HCT116 (cell line): ENCODE data around the gene TET3. TPM values are rescaled to one million over a fixed set of nuclear protein-coding genes. Genes with fewer than 3 reads are reported as not detected.

Experiments used
- ATAC-seq: fragments of 200-7000 bp; cut with Tn5 transposase; 2 replicates; pipeline ENCODE4 v1.9.1; 2020; ENCODE audit warnings: mild to moderate bottlenecking, moderate library complexity
- BruUV-seq: library from RNA; stranded (reverse); fragments of 400-500 nt; replicated peaks from 2 replicates; lab custom pipeline; 2021; lab: Mats Ljungman, UMichigan
- CTCF ChIA-PET: fragments of 300-600 bp; sonication (Branson Sonifier 250); formaldehyde crosslinking; loops from one replicate; lab custom pipeline; 2021; ENCODE audit warnings: antibody characterized with exemption; lab: Charles Lee
- POLR2A ChIA-PET: fragments of 300-600, 350-600 bp; sonication (Branson Sonifier 250); formaldehyde crosslinking; loops from one replicate; lab custom pipeline; 2021; ENCODE audit warnings: antibody characterized with exemption; lab: Charles Lee
- RAD21 ChIA-PET, 2 experiments: fragments of 300-600 bp; sonication (Branson Sonifier 250); formaldehyde crosslinking; loops; one replicate each; lab custom pipeline; 2023; ENCODE audit warnings: low total read pairs in 2 of 2; ENCODE audit not compliant: uncharacterized antibody in 2 of 2, unreplicated experiment in 2 of 2, low non-redundant PET in 1 of 2; lab: Charles Lee
- DNase-seq: peaks from one replicate; pipeline ENCODE4 v3.0.0-alpha.2; 2010; ENCODE audit warnings: low read depth, low spot score
- H2AFZ ChIP-seq: fragments of 200-600 bp; shearing (Covaris generic), sonication (generic); 2 replicates; pipeline ENCODE4 v1.6.1; 2017; ENCODE audit warnings: low read depth, mixed run types, mixed read lengths, antibody characterized with exemption, low read length; ENCODE audit not compliant: poor library complexity, severe bottlenecking
- H3K27ac ChIP-seq: 2 replicates; pipeline ENCODE4 v1.5.1; 2012; ENCODE audit warnings: low read depth, low read length
- H3K27me3 ChIP-seq: fragments of 200-600 bp; sonication (generic); 2 replicates; pipeline ENCODE4 v1.6.1; 2016; ENCODE audit warnings: mixed run types, low read length, mixed read lengths; ENCODE audit not compliant: insufficient read depth
- H3K36me3 ChIP-seq, 2 experiments: fragments of 200-500 bp in 1 of 2; fragments of 200-600 bp in 1 of 2; sonication (Bioruptor generic) in 1 of 2; sonication (generic) in 1 of 2; 2 replicates each; pipeline versions ENCODE4 v1.5.1 to v1.6.1; 2014 to 2016; ENCODE audit warnings: low read length in 2 of 2, inconsistent platforms in 1 of 2, mixed read lengths in 1 of 2, mixed run types in 1 of 2; ENCODE audit not compliant: insufficient read depth in 2 of 2, control insufficient read depth in 1 of 2
- H3K4me1 ChIP-seq, 2 experiments: fragments of 200-600 bp in 1 of 2; sonication (generic) in 1 of 2; 2 replicates each; pipeline versions ENCODE4 v1.5.1 to v1.6.1; 2012 to 2017; ENCODE audit warnings: low read length in 2 of 2, inconsistent platforms in 1 of 2, mild to moderate bottlenecking in 1 of 2, mixed read lengths in 1 of 2, mixed run types in 1 of 2, moderate library complexity in 1 of 2; ENCODE audit not compliant: insufficient read depth in 2 of 2, control insufficient read depth in 1 of 2
- H3K4me2 ChIP-seq: fragments of 200-600 bp; sonication (generic); 2 replicates; pipeline ENCODE4 v1.6.1; 2017; ENCODE audit warnings: mixed run types, low read length, mixed read lengths
- H3K4me3 ChIP-seq, 2 experiments: fragments of 200-600 bp in 1 of 2; sonication (generic) in 1 of 2; replicated peaks in 1 of 2; 2 replicates each; pipeline ENCODE4 v1.5.1; 2011 to 2016; ENCODE audit warnings: low read length in 2 of 2, control low read depth in 1 of 2, low read depth in 1 of 2, mild to moderate bottlenecking in 1 of 2, mixed read lengths in 1 of 2, mixed run types in 1 of 2
- H3K79me2 ChIP-seq: fragments of 200-600 bp; sonication (generic); 2 replicates; pipeline ENCODE4 v1.6.1; 2017; ENCODE audit warnings: mild to moderate bottlenecking, mixed run types, low read length, moderate library complexity, mixed read lengths; ENCODE audit not compliant: insufficient read depth
- H3K9ac ChIP-seq: fragments of 200-600 bp; sonication (generic); 2 replicates; pipeline ENCODE4 v1.6.1; 2016; ENCODE audit warnings: low read length, mixed read lengths
- H3K9me2 ChIP-seq: fragments of 200-600 bp; sonication (generic), shearing (Covaris generic); 2 replicates; pipeline ENCODE4 v1.6.1; 2017; ENCODE audit warnings: mixed run types, mild to moderate bottlenecking, moderate library complexity; ENCODE audit not compliant: insufficient read depth
- H3K9me3 ChIP-seq, 2 experiments: fragments of 200-500 bp in 1 of 2; fragments of 200-600 bp in 1 of 2; sonication (Bioruptor generic) in 1 of 2; sonication (generic) in 1 of 2; 2 replicates each; pipeline ENCODE4 v1.6.1; 2014 to 2017; ENCODE audit warnings: low read length in 2 of 2, mixed read lengths in 2 of 2, inconsistent platforms in 1 of 2, low read depth in 1 of 2, mild to moderate bottlenecking in 1 of 2, mixed run types in 1 of 2, moderate library complexity in 1 of 2; ENCODE audit not compliant: control insufficient read depth in 1 of 2, insufficient read depth in 1 of 2
- H4K20me1 ChIP-seq: fragments of 200-600 bp; sonication (generic), shearing (Covaris generic); 2 replicates; pipeline ENCODE4 v1.6.1; 2017; ENCODE audit warnings: mixed run types, mild to moderate bottlenecking, moderate library complexity; ENCODE audit not compliant: insufficient read depth
- CEBPB ChIP-seq: IDR thresholded peaks from 2 replicates; pipeline ENCODE4 v1.6.1; 2012; ENCODE audit warnings: low read depth
- CTCF ChIP-seq, 3 experiments: fragments of 200-600 bp in 1 of 3; sonication (generic) in 1 of 3; IDR thresholded peaks in 2 of 3; conservative IDR thresholded peaks in 1 of 3; 2 replicates each; pipeline ENCODE4 v1.5.1; 2012 to 2017; ENCODE audit warnings: low read depth in 2 of 3, low read length in 2 of 3, antibody characterized with exemption in 1 of 3, borderline replicate concordance in 1 of 3, control low read depth in 1 of 3, mild to moderate bottlenecking in 1 of 3, mixed read lengths in 1 of 3, mixed run types in 1 of 3, moderate library complexity in 1 of 3; ENCODE audit not compliant: insufficient read depth in 1 of 3
- EZH2 ChIP-seq: fragments of 200-600 bp; sonication (generic); IDR thresholded peaks from 2 replicates; pipeline ENCODE4 v1.6.1; 2017; ENCODE audit warnings: antibody characterized with exemption, mixed run types
- FOSL1 ChIP-seq: IDR thresholded peaks from 2 replicates; pipeline ENCODE4 v1.6.1; 2012; ENCODE audit warnings: low read depth
- JUND ChIP-seq: IDR thresholded peaks from 2 replicates; pipeline ENCODE4 v1.6.1; 2012
- RAD21 ChIP-seq: IDR thresholded peaks from 2 replicates; pipeline ENCODE4 v1.6.1; 2012; ENCODE audit warnings: low read depth, mild to moderate bottlenecking
- SP1 ChIP-seq: IDR thresholded peaks from 2 replicates; pipeline ENCODE4 v1.6.1; 2012; ENCODE audit warnings: low read depth
- ZBTB33 ChIP-seq: IDR thresholded peaks from 2 replicates; pipeline ENCODE4 v1.6.1; 2011; ENCODE audit warnings: mild to moderate bottlenecking, low read length, moderate library complexity; ENCODE audit not compliant: insufficient replicate concordance; ENCODE audit errors: extremely low read depth
- intact Hi-C: fragments of 100-400 bp; cut with micrococcal nuclease; formaldehyde crosslinking; loops from 2 replicates; pipeline ENCODE4 v1.10.0; 2022
- total RNA-seq: library from RNA; stranded (reverse); gene quantifications from one replicate; pipeline ENCODE4 v1.2.1, GENCODE V29; 2021; ENCODE audit not compliant: unreplicated experiment

TET3 gene
- total RNA-seq, 1 experiment from 2014 or later, result 15.4 TPM

DNA sequence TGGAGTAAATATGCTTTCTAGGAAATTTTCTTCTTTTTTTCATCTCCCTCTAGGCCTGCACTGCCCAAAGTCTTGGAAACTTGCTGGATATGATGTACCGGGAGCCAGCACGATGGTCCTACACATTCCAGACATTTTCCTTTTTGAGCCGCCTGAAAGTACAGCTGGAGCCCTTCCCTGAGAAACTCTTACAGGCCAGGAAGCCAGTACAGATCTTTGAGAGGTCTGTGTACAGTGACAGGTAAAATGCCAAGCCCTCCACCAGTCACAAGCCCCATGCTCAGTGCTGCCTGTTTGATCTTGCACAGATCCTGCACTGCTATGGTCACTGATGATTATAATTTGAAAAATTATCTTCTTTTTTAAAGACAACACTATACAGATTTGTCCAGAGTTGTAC is 38.0 kb upstream of the TET3 start:
- Histone ChIP-seq H3K9me2 (no peaks in the 10 kb centered on the region), H3K9ac (no peak overlapping the region), H2AFZ (no peak overlapping the region), H3K36me3 (peaks cover 38 to 42% of the 10 kb centered on the region in 2 experiments), H3K4me3 (no peak overlapping the region), H3K4me2 (no peak overlapping the region), H3K9me3 (no peaks in the 10 kb centered on the region), H3K27me3 (no peaks in the 10 kb centered on the region), H4K20me1 (0 out of 2 replicates have a peak, but pooled peaks cover 4% of the 10 kb centered on the region), H3K4me1 (no peaks in the 10 kb centered on the region), H3K79me2 (peaks cover 85% of the 10 kb centered on the region), H3K27ac (no peak overlapping the region)
- ChIA-PET POLR2A (no interaction called here), RAD21 (no interaction called here), CTCF (no interaction called here)
- DNase-seq (no peak), ATAC-seq (no peak)
- intact Hi-C loops, result no loop called here
- no peak for TF ChIP-seq JUND
- no peak for TF ChIP-seq RAD21
- no peak for TF ChIP-seq SP1
- no peak for TF ChIP-seq ZBTB33
- no peak for TF ChIP-seq CTCF (IDR thresholded peaks at IDR 0.05 in 2 of 3, conservative IDR thresholded peaks at IDR 0.05 in 1 of 3; ENCODE audit: borderline replicate concordance in 1 of 3, insufficient read depth in 1 of 3, low read depth in 2 of 3, low read length in 2 of 3)
- no peak for TF ChIP-seq EZH2
- no peak for TF ChIP-seq FOSL1
- no peak for TF ChIP-seq CEBPB
- no TSS peak for BruUV-seq
